ENCODE measurements around the gene TMIGD1. TPM values are rescaled to one million over a fixed set of nuclear protein-coding genes. Genes with fewer than 3 reads are reported as not detected.

TMIGD1 gene
- total and polyA plus RNA-seq, 2 of the 13 experiments (the other 11 are each of a cell fraction or from before 2014, with no cell fraction given) = not detected

GRCh38 chr17:30366536-30366935 is 32.7 kb upstream of the TMIGD1 start:
- CTCF ChIA-PET (ENCODE audit: low intra/inter-chr PET ratio, low total read pairs) = no interaction called here
- no TSS peak for BruUV-seq (replicated peaks)
- no peaks in the 10 kb centered on the region for H3K79me2 ChIP-seq (ENCODE audit: insufficient read depth, low read length)
- peaks cover 36% of the 10 kb centered on the region for H3K4me1 ChIP-seq (ENCODE audit: insufficient read depth, low read length)
- 49% methylated on average over 3 of the region's 3 CpGs for WGBS (ENCODE audit: low lambda C conversion rate)
- no peak for TF ChIP-seq NR2F6 (IDR thresholded peaks at IDR 0.05)
- no peak for TF ChIP-seq NR2F6 (CRISPR knock-in tag; IDR thresholded peaks at IDR 0.05)
- no peak for TF ChIP-seq CEBPB (IDR thresholded peaks at IDR 0.05; ENCODE audit: borderline replicate concordance, low read depth, low read length)
- no peak for TF ChIP-seq TOE1 (CRISPR knock-in tag; IDR thresholded peaks at IDR 0.05)
- TF ChIP-seq CCAR2 (optimal IDR thresholded peaks at IDR 0.05; ENCODE audit: low read depth, low read length) = no peak
- no peak for TF ChIP-seq TBP (CRISPR knock-in tag; IDR thresholded peaks at IDR 0.05)
- TF ChIP-seq KDM3A (CRISPR knock-in tag; IDR thresholded peaks at IDR 0.05; ENCODE audit: low read depth) = no peak
- no peak for TF ChIP-seq ZNF274 (CRISPR knock-in tag; IDR thresholded peaks at IDR 0.05)
- no peak for TF ChIP-seq IRX3 (CRISPR knock-in tag; IDR thresholded peaks at IDR 0.05; ENCODE audit: borderline replicate concordance, low read depth)
- no peaks in the 10 kb centered on the region for H4K20me1 ChIP-seq (ENCODE audit: insufficient read depth, low read length)
- POLR2A ChIA-PET = interaction anchor here (1.1 to 1.2 kb wide), 2 partner anchors 14 to 22 kb away, joined by 3 to 5 read pairs; no protein-coding TSS in a partner anchor
- H3K36me3 ChIP-seq (replicated peaks in 1 of 2; ENCODE audit: control insufficient read depth in 1 of 2, insufficient read depth in 2 of 2, low read length in 2 of 2) = no peaks in the 10 kb centered on the region
- H2AFZ ChIP-seq (ENCODE audit: low read length) = no peak overlapping the region
- intact Hi-C loops (cut with micrococcal nuclease; ENCODE audit: unreplicated experiment) (no loop called here), in situ Hi-C loops (cut with HindIII; ENCODE audit: extremely low pct_ligation_motif_present, low pct_unique_long_range_greater_than_20kb) (no loop called here)
- no peaks in the 10 kb centered on the region; a peak in 1 of 5 replicates for H3K27me3 ChIP-seq (ENCODE audit: control insufficient read depth in 1 of 2, insufficient read depth in 2 of 2, low read length in 2 of 2)
- DNase-seq (ENCODE audit: low spot score) = no peak
- H3K9ac ChIP-seq (ENCODE audit: insufficient read depth, low read depth, low read length) = no peak overlapping the region
- FAIRE-seq = no peak
- peaks cover 7% of the 10 kb centered on the region for H3K9me3 ChIP-seq (ENCODE audit: low read length)
- H3K4me3 ChIP-seq (replicated peaks in 1 of 3; ENCODE audit: insufficient read depth in 1 of 3, low read depth in 2 of 3, low read length in 3 of 3) = no peak overlapping the region
- no peak overlapping the region for H3K4me2 ChIP-seq (ENCODE audit: low read depth, low read length)
- no peak overlapping the region for H3K27ac ChIP-seq (ENCODE audit: extremely low read length, insufficient read depth, low read length)
- ATAC-seq = no peak

GRCh38 chr17:30363715-30364202 is 29.9 kb upstream of the TMIGD1 start:
- H3K4me2 ChIP-seq (ENCODE audit: low read depth, low read length) = no peak overlapping the region
- ATAC-seq (no peak), DNase-seq (ENCODE audit: low spot score) (no peak), FAIRE-seq (no peak)
- BruUV-seq (replicated peaks) = no TSS peak
- H2AFZ ChIP-seq (ENCODE audit: low read length) = no peak overlapping the region
- H3K9me3 ChIP-seq (ENCODE audit: low read length) = peaks cover 9% of the 10 kb centered on the region
- TF ChIP-seq YEATS4 (CRISPR knock-in tag; IDR thresholded peaks at IDR 0.05; ENCODE audit: borderline replicate concordance) (no peak), CEBPB (IDR thresholded peaks at IDR 0.05; ENCODE audit: borderline replicate concordance, low read depth, low read length) (peak; percentile 64; the same call in 1 of the 2 replicates), ETV5 (CRISPR knock-in tag; IDR thresholded peaks at IDR 0.05; ENCODE audit: borderline replicate concordance) (peak; percentile 49; the same call in 1 of the 2 replicates), TSC22D2 (CRISPR knock-in tag; IDR thresholded peaks at IDR 0.05; ENCODE audit: borderline replicate concordance) (no peak), FOSL2 (CRISPR knock-in tag; IDR thresholded peaks at IDR 0.05) (peak; percentile 29; the same call in 1 of the 2 replicates)
- WGBS (ENCODE audit: low lambda C conversion rate) = 7% methylated on average over 1 of the region's 1 CpG
- no peaks in the 10 kb centered on the region; a peak in 1 of 5 replicates for H3K27me3 ChIP-seq (ENCODE audit: control insufficient read depth in 1 of 2, insufficient read depth in 2 of 2, low read length in 2 of 2)
- H3K4me3 ChIP-seq (replicated peaks in 1 of 3; ENCODE audit: insufficient read depth in 1 of 3, low read depth in 2 of 3, low read length in 3 of 3) = no peak overlapping the region
- no peaks in the 10 kb centered on the region for H4K20me1 ChIP-seq (ENCODE audit: insufficient read depth, low read length)
- H3K79me2 ChIP-seq (ENCODE audit: insufficient read depth, low read length) = no peaks in the 10 kb centered on the region
- no peaks in the 10 kb centered on the region for H3K36me3 ChIP-seq (replicated peaks in 1 of 2; ENCODE audit: control insufficient read depth in 1 of 2, insufficient read depth in 2 of 2, low read length in 2 of 2)
- no peak overlapping the region for H3K9ac ChIP-seq (ENCODE audit: insufficient read depth, low read depth, low read length)
- in situ Hi-C loops (cut with HindIII; ENCODE audit: extremely low pct_ligation_motif_present, low pct_unique_long_range_greater_than_20kb) = no loop called here
- ChIA-PET CTCF (ENCODE audit: low intra/inter-chr PET ratio, low total read pairs) (no interaction called here), POLR2A (interaction anchor here (1.5 to 1.6 kb wide), 2 partner anchors 13 to 19 kb away, joined by 5 to 6 read pairs; no protein-coding TSS in a partner anchor)
- H3K4me1 ChIP-seq (ENCODE audit: insufficient read depth, low read length) = peaks cover 16% of the 10 kb centered on the region
- H3K27ac ChIP-seq (ENCODE audit: extremely low read length, insufficient read depth, low read length) = no peak overlapping the region
- intact Hi-C loops (cut with micrococcal nuclease; ENCODE audit: unreplicated experiment) = no loop called here
